Measurements from ENCODE around the gene MRPL48. TPM values are rescaled to one million over a fixed set of nuclear protein-coding genes. Genes with fewer than 3 reads are reported as not detected.
"Not testable (repeated sequence)": the region's sequence is repeated elsewhere in the genome, so short reads cannot be mapped to it uniquely, and the experiment has no call there.

MRPL48 gene
- total RNA-seq, 1 experiment from 2014 or later: 36.8 TPM

GRCh38 chr11:73875380-73875779, 87.7 kb downstream of the MRPL48 start:
- Mint-ChIP-seq H3K36me3 (ENCODE audit: insufficient read depth, unreplicated experiment) (peaks cover 51% of the 10 kb centered on the region), H3K4me1 (ENCODE audit: insufficient read depth, unreplicated experiment) (peaks cover 12% of the 10 kb centered on the region), H3K27ac (ENCODE audit: low read depth, unreplicated experiment) (peak overlapping the region; percentile 92), H3K27me3 (ENCODE audit: insufficient read depth, unreplicated experiment) (no peaks in the 10 kb centered on the region), H3K4me3 (ENCODE audit: unreplicated experiment) (peak overlapping the region; percentile 94), H3K9me3 (ENCODE audit: unreplicated experiment) (no peaks in the 10 kb centered on the region)
- intact Hi-C loops (cut with micrococcal nuclease): loop anchor here (1.0 kb wide), 1 partner anchor 114 kb away; the partner anchor contains the start of gene RAB6A
- CTCF ChIA-PET: no interaction called here
- no peak for DNase-seq (ENCODE audit: unreplicated experiment)
- POLR2A ChIA-PET: interaction anchor here (0.9 to 5.7 kb wide), 4 partner anchors 9 to 114 kb away, joined by 3 to 37 read pairs (median 12); partner anchors contain the start of genes MRPL48 and RAB6A
- no peak for TF ChIP-seq CTCF (IDR thresholded peaks at IDR 0.05; ENCODE audit: unreplicated experiment)
- no TSS peak for BruUV-seq (replicated peaks)

GRCh38 chr11:73875840-73876239, 88.2 kb downstream of the MRPL48 start:
- intact Hi-C loops (cut with micrococcal nuclease): loop anchor here (1.0 to 2.0 kb wide), 2 partner anchors 87 to 115 kb away; partner anchors contain the start of gene RAB6A
- H3K27me3 Mint-ChIP-seq (ENCODE audit: insufficient read depth, unreplicated experiment): no peaks in the 10 kb centered on the region
- ChIA-PET POLR2A (interaction anchor here (0.7 to 5.7 kb wide), 8 partner anchors 9 to 505 kb away, joined by 3 to 37 read pairs (median 12); partner anchors contain the start of genes MRPL48 and RAB6A), CTCF (interaction anchor here (0.8 kb wide), 1 partner anchor 216 kb away, joined by 3 read pairs; no protein-coding TSS in a partner anchor)
- peak; percentile 17 for DNase-seq (ENCODE audit: unreplicated experiment)
- peaks cover 12% of the 10 kb centered on the region for H3K4me1 Mint-ChIP-seq (ENCODE audit: insufficient read depth, unreplicated experiment)
- peaks cover 46% of the 10 kb centered on the region for H3K36me3 Mint-ChIP-seq (ENCODE audit: insufficient read depth, unreplicated experiment)
- H3K9me3 Mint-ChIP-seq (ENCODE audit: unreplicated experiment): no peaks in the 10 kb centered on the region
- peak overlapping the region; percentile 92 for H3K27ac Mint-ChIP-seq (ENCODE audit: low read depth, unreplicated experiment)
- no TSS peak for BruUV-seq (replicated peaks)
- H3K4me3 Mint-ChIP-seq (ENCODE audit: unreplicated experiment): peak overlapping the region; percentile 94
- no peak for TF ChIP-seq CTCF (IDR thresholded peaks at IDR 0.05; ENCODE audit: unreplicated experiment)

- intact Hi-C loops (cut with micrococcal nuclease): loop anchor here (2.0 kb wide), 1 partner anchor 88 kb away; no protein-coding TSS in a partner anchor
- H3K36me3 Mint-ChIP-seq (ENCODE audit: insufficient read depth, unreplicated experiment): peaks cover 40% of the 10 kb centered on the region
- H3K9me3 Mint-ChIP-seq (ENCODE audit: unreplicated experiment): no peaks in the 10 kb centered on the region
- CTCF ChIA-PET: interaction anchor here (0.8 kb wide), 1 partner anchor 217 kb away, joined by 3 read pairs; no protein-coding TSS in a partner anchor
- peak; percentile 98 for DNase-seq (ENCODE audit: unreplicated experiment)
- BruUV-seq (replicated peaks): TSS peak; percentile 66
- no peak for TF ChIP-seq CTCF (IDR thresholded peaks at IDR 0.05; ENCODE audit: unreplicated experiment)
- peak within 1 kb of the TSS; percentile 94 for H3K4me3 Mint-ChIP-seq (ENCODE audit: unreplicated experiment)
- POLR2A ChIA-PET: interaction anchor here (0.6 to 5.7 kb wide), 17 partner anchors 8 to 617 kb away, joined by 3 to 37 read pairs (median 4); partner anchors contain the start of genes LIPT2, MRPL48 and RAB6A
- peaks cover 12% of the 10 kb centered on the region for H3K4me1 Mint-ChIP-seq (ENCODE audit: insufficient read depth, unreplicated experiment)
- no peaks in the 10 kb centered on the region for H3K27me3 Mint-ChIP-seq (ENCODE audit: insufficient read depth, unreplicated experiment)
- H3K27ac Mint-ChIP-seq (ENCODE audit: low read depth, unreplicated experiment): peak within 1 kb of the TSS; percentile 92
Measured at GRCh38 chr11:73876424-73877310, 89.0 kb downstream of the MRPL48 start, which contains the start of the genes COA4 and PAAF1. COA4 (minus strand) TSS chr11:73876846; CDS start chr11:73873378, 3,468 bp downstream. PAAF1 (plus strand) TSS chr11:73876999; CDS start chr11:73877022, 23 bp downstream.

GRCh38 chr11:73878771-73879170, 91.1 kb downstream of the MRPL48 start:
- H3K9me3 Mint-ChIP-seq (ENCODE audit: unreplicated experiment): no peaks in the 10 kb centered on the region
- ChIA-PET POLR2A (interaction anchor here (0.6 to 5.7 kb wide), 8 partner anchors 10 to 400 kb away, joined by 3 to 37 read pairs (median 11); partner anchors contain the start of genes MRPL48 and RAB6A), CTCF (interaction anchor here (0.7 kb wide), 1 partner anchor 253 kb away, joined by 3 read pairs; no protein-coding TSS in a partner anchor)
- peaks cover 12% of the 10 kb centered on the region for H3K4me1 Mint-ChIP-seq (ENCODE audit: insufficient read depth, unreplicated experiment)
- intact Hi-C loops (cut with micrococcal nuclease): no loop called here
- H3K27me3 Mint-ChIP-seq (ENCODE audit: insufficient read depth, unreplicated experiment): no peaks in the 10 kb centered on the region
- peaks cover 19% of the 10 kb centered on the region for H3K36me3 Mint-ChIP-seq (ENCODE audit: insufficient read depth, unreplicated experiment)
- TF ChIP-seq CTCF (IDR thresholded peaks at IDR 0.05; ENCODE audit: unreplicated experiment): no peak
- peak overlapping the region; percentile 46 for H3K27ac Mint-ChIP-seq (ENCODE audit: low read depth, unreplicated experiment)
- no peak overlapping the region for H3K4me3 Mint-ChIP-seq (ENCODE audit: unreplicated experiment)
- no TSS peak for BruUV-seq (replicated peaks)
- no peak for DNase-seq (ENCODE audit: unreplicated experiment)

- DNase-seq (ENCODE audit: unreplicated experiment); BruUV-seq (replicated peaks); H3K27ac Mint-ChIP-seq (ENCODE audit: low read depth, unreplicated experiment); H3K4me3 Mint-ChIP-seq (ENCODE audit: unreplicated experiment); H3K4me1 Mint-ChIP-seq (ENCODE audit: insufficient read depth, unreplicated experiment); H3K27me3 Mint-ChIP-seq (ENCODE audit: insufficient read depth, unreplicated experiment); intact Hi-C loops (cut with micrococcal nuclease); H3K9me3 Mint-ChIP-seq (ENCODE audit: unreplicated experiment); CTCF ChIA-PET: not testable (repeated sequence)
- POLR2A ChIA-PET: interaction anchor here (0.8 to 1.8 kb wide), 2 partner anchors 101 to 120 kb away, joined by 3 to 5 read pairs; partner anchors contain the start of gene RAB6A
- H3K36me3 Mint-ChIP-seq (ENCODE audit: insufficient read depth, unreplicated experiment): peaks cover 12% of the 10 kb centered on the region
Measured at GRCh38 chr11:73880449-73880848, 92.8 kb downstream of the MRPL48 start.
